LNCAP (cell line): ENCODE data around the gene KCNA1.

Experiments used
- CTCF ChIP-seq: fragments of 450-650 bp; IDR thresholded peaks from 2 replicates; pipeline ENCODE4 v1.5.1; 2017; ENCODE audit warnings: mild to moderate bottlenecking

The KCNA1 gene

GRCh38 chr12:4939418-4940023 is 29.8 kb downstream of the KCNA1 start:
- TF ChIP-seq CTCF = peak; percentile 9; the same call in 1 of the 2 replicates

GRCh38 chr12:4943067-4943937 is 33.6 kb downstream of the KCNA1 start:
- TF ChIP-seq CTCF = no peak

GRCh38 chr12:4943938-4944284 is 34.2 kb downstream of the KCNA1 start:
- TF ChIP-seq CTCF = no peak

- no peak for TF ChIP-seq CTCF
These were observed 37.5 kb downstream of the KCNA1 start for GRCh38 chr12:4947253-4947652.

GRCh38 chr12:4951083-4951482 is 41.4 kb downstream of the KCNA1 start:
- no peak for TF ChIP-seq CTCF

- TF ChIP-seq CTCF = no peak
These were observed 41.9 kb downstream of the KCNA1 start for GRCh38 chr12:4951601-4952000.

- TF ChIP-seq CTCF = no peak
These were observed 45.1 kb downstream of the KCNA1 start for GRCh38 chr12:4954621-4955354.
